ENCODE results near the gene KCNH5. TPM values are rescaled to one million over a fixed set of nuclear protein-coding genes. Genes with fewer than 3 reads are reported as not detected.

Gene KCNH5
- total and polyA plus RNA-seq, 2 experiments from 2014 or later: 0.36 to 1.3 TPM

DNA sequence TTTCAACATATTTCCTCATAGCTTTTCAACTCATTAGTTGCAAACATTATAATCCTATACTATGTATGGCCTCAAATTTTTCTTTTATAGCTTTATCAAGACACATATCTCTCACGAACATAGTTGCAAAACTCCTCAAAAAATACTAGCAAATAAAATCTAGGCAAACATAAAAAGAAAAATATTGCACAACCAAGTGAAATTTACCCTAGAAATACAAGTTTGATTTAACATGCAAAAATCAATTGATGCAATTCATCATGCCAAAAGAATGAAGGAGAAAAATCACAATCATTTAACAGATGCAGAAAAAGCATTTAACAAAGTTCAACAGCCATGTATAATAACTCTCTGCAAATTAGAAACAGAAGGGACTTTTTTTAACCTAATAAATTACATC, 33.3 kb upstream of the KCNH5 start:
- Histone ChIP-seq H3K27ac (no peak overlapping the region), H3K4me3 (no peak overlapping the region), H4K20me1 (ENCODE audit: insufficient read depth, poor library complexity, severe bottlenecking) (no peaks in the 10 kb centered on the region), H3K9me3 (ENCODE audit: low read depth) (no peaks in the 10 kb centered on the region), H3K79me2 (no peaks in the 10 kb centered on the region), H3K4me2 (no peak overlapping the region), H3K36me3 (replicated peaks; ENCODE audit: insufficient read depth, low read depth) (no peaks in the 10 kb centered on the region), H3K9me2 (replicated peaks; ENCODE audit: insufficient read depth) (no peaks in the 10 kb centered on the region), H2AFZ (no peak overlapping the region), H3K4me1 (ENCODE audit: insufficient read depth) (no peaks in the 10 kb centered on the region), H3K27me3 (no peaks in the 10 kb centered on the region)
- TF ChIP-seq, protein P1, sequence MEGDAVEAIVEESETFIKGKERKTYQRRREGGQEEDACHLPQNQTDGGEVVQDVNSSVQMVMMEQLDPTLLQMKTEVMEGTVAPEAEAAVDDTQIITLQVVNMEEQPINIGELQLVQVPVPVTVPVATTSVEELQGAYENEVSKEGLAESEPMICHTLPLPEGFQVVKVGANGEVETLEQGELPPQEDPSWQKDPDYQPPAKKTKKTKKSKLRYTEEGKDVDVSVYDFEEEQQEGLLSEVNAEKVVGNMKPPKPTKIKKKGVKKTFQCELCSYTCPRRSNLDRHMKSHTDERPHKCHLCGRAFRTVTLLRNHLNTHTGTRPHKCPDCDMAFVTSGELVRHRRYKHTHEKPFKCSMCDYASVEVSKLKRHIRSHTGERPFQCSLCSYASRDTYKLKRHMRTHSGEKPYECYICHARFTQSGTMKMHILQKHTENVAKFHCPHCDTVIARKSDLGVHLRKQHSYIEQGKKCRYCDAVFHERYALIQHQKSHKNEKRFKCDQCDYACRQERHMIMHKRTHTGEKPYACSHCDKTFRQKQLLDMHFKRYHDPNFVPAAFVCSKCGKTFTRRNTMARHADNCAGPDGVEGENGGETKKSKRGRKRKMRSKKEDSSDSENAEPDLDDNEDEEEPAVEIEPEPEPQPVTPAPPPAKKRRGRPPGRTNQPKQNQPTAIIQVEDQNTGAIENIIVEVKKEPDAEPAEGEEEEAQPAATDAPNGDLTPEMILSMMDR (IDR thresholded peaks at IDR 0.05; ENCODE audit: poor library complexity): no peak
- no peak for TF ChIP-seq EZH2phosphoT487 (IDR thresholded peaks at IDR 0.05; ENCODE audit: low read depth, severe bottlenecking, unreplicated experiment)
- no peak for TF ChIP-seq EZH2 (IDR thresholded peaks at IDR 0.05; ENCODE audit: borderline replicate concordance)
- 76% methylated on average over 1 of the region's 1 CpG for WGBS (ENCODE audit: low lambda C conversion rate, missing lambda C conversion rate)
- DNase-seq (ENCODE audit: low spot score): no peak

DNA sequence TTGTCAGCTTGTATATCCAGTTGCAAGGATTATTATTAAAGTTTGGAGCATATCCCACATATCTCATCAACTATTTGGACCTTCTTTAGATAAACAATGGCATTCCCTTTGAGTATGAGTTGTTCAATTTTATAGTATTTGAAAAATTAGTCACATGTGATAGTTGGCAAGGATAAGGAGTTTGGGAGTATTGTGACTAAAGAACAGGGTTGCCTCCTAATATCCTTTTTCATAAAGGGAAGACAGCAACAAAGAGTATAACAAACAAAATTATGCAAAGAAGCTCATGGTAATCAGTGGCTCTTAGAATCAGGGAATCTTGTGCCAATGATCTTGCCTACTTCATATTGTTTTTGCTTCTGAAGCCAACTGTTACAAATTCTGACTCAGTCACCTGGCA, 31.2 kb upstream of the KCNH5 start:
- Histone ChIP-seq H3K27ac (no peak overlapping the region), H3K79me2 (no peaks in the 10 kb centered on the region), H3K4me1 (ENCODE audit: insufficient read depth) (no peaks in the 10 kb centered on the region), H3K4me2 (no peak overlapping the region), H2AFZ (no peak overlapping the region), H3K4me3 (no peak overlapping the region), H3K9me2 (replicated peaks; ENCODE audit: insufficient read depth) (no peaks in the 10 kb centered on the region), H3K36me3 (replicated peaks; ENCODE audit: insufficient read depth, low read depth) (no peaks in the 10 kb centered on the region), H3K27me3 (no peaks in the 10 kb centered on the region), H3K9me3 (ENCODE audit: low read depth) (no peaks in the 10 kb centered on the region), H4K20me1 (ENCODE audit: insufficient read depth, poor library complexity, severe bottlenecking) (no peaks in the 10 kb centered on the region)
- no peak for TF ChIP-seq EZH2 (IDR thresholded peaks at IDR 0.05; ENCODE audit: borderline replicate concordance)
- TF ChIP-seq, protein P1 (IDR thresholded peaks at IDR 0.05; ENCODE audit: poor library complexity): no peak
- TF ChIP-seq EZH2phosphoT487 (IDR thresholded peaks at IDR 0.05; ENCODE audit: low read depth, severe bottlenecking, unreplicated experiment): no peak
- DNase-seq (ENCODE audit: low spot score): no peak

DNA sequence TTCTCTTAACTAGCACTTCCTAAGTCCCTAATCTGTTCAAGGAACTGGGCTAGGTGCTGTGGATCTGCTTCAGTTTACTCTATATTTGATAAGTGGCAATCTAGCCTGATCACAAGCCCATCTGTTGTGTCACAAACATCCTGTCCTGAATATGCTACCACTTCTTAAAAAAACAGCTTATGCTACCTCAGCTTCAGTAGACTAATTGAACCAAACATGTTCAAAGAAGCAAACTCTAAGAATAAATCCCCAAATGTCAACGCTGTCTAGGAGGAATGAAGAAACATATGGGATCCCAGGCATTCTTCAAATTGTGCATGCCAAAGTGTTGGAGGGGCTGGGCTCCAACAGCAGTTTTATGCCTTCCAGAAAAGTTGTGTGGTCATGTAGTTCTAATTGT, 10.4 kb upstream of the KCNH5 start:
- 71% methylated on average over 1 of the region's 1 CpG for WGBS (ENCODE audit: low lambda C conversion rate, missing lambda C conversion rate)
- Histone ChIP-seq H3K4me2 (no peak overlapping the region), H3K36me3 (replicated peaks; ENCODE audit: insufficient read depth, low read depth) (no peaks in the 10 kb centered on the region), H3K4me1 (ENCODE audit: insufficient read depth) (no peaks in the 10 kb centered on the region), H3K27me3 (peaks cover 6% of the 10 kb centered on the region), H3K4me3 (no peak overlapping the region), H3K27ac (no peak overlapping the region), H3K9me3 (ENCODE audit: low read depth) (no peaks in the 10 kb centered on the region), H3K9me2 (replicated peaks; ENCODE audit: insufficient read depth) (no peaks in the 10 kb centered on the region), H4K20me1 (ENCODE audit: insufficient read depth, poor library complexity, severe bottlenecking) (no peaks in the 10 kb centered on the region), H2AFZ (no peak overlapping the region), H3K79me2 (no peaks in the 10 kb centered on the region)
- DNase-seq (ENCODE audit: low spot score): no peak
- no peak for TF ChIP-seq EZH2 (IDR thresholded peaks at IDR 0.05; ENCODE audit: borderline replicate concordance)
- no peak for TF ChIP-seq EZH2phosphoT487 (IDR thresholded peaks at IDR 0.05; ENCODE audit: low read depth, severe bottlenecking, unreplicated experiment)
- TF ChIP-seq, protein P1 (IDR thresholded peaks at IDR 0.05; ENCODE audit: poor library complexity): no peak

DNA sequence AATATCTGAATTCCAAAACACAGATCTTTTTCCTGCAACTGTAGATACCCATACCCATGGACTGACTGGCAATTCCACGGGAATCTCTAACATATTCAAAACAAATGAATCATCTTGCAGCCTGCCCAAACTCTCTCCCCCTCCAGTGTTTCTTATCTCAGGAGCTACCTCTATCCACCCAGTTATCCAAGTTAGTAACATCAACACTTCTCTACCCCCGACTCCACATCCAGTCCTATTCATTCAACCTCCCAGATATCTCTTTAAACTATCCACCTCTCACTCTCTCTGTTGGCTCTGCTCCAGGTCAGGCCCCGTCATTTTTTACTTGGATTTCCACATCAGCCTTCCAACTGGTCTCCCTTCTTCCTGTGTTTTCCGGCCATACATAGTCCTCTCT, 6.7 kb upstream of the KCNH5 start:
- H3K79me2 ChIP-seq: no peaks in the 10 kb centered on the region
- no peak overlapping the region for H2AFZ ChIP-seq
- TF ChIP-seq, protein P1 (IDR thresholded peaks at IDR 0.05; ENCODE audit: poor library complexity): no peak
- no peak for TF ChIP-seq EZH2 (IDR thresholded peaks at IDR 0.05; ENCODE audit: borderline replicate concordance)
- TF ChIP-seq EZH2phosphoT487 (IDR thresholded peaks at IDR 0.05; ENCODE audit: low read depth, severe bottlenecking, unreplicated experiment): no peak
- no peaks in the 10 kb centered on the region for H4K20me1 ChIP-seq (ENCODE audit: insufficient read depth, poor library complexity, severe bottlenecking)
- no peak overlapping the region for H3K4me3 ChIP-seq
- WGBS (ENCODE audit: low lambda C conversion rate, missing lambda C conversion rate): 67% methylated on average over 4 of the region's 4 CpGs
- no peaks in the 10 kb centered on the region for H3K4me1 ChIP-seq (ENCODE audit: insufficient read depth)
- peaks cover 36% of the 10 kb centered on the region for H3K27me3 ChIP-seq
- no peak overlapping the region for H3K27ac ChIP-seq
- no peaks in the 10 kb centered on the region for H3K36me3 ChIP-seq (replicated peaks; ENCODE audit: insufficient read depth, low read depth)
- no peaks in the 10 kb centered on the region for H3K9me2 ChIP-seq (replicated peaks; ENCODE audit: insufficient read depth)
- no peak for DNase-seq (ENCODE audit: low spot score)
- H3K9me3 ChIP-seq (ENCODE audit: low read depth): no peaks in the 10 kb centered on the region
- no peak overlapping the region for H3K4me2 ChIP-seq

Data from hepatocyte (in vitro differentiated cells).